NT2/D1 (cell line): ENCODE measurements around the gene CWH43.

Experiments
- DNase-seq: peaks from one replicate; pipeline ENCODE4 v3.0.0-alpha.2; 2011; ENCODE audit warnings: low read depth, low spot score
- H3K27me3 ChIP-seq: 2 replicates; pipeline ENCODE4 v1.6.0; 2011; ENCODE audit warnings: mild to moderate bottlenecking; ENCODE audit not compliant: insufficient read length, insufficient read depth
- H3K36me3 ChIP-seq: 2 replicates; pipeline ENCODE4 v1.6.1; 2011; ENCODE audit warnings: mild to moderate bottlenecking, low read length, mixed read lengths; ENCODE audit not compliant: insufficient read depth, insufficient read length
- H3K4me1 ChIP-seq: 2 replicates; pipeline ENCODE4 v1.5.1; 2011; ENCODE audit not compliant: insufficient read depth, insufficient read length
- H3K4me3 ChIP-seq: 2 replicates; pipeline ENCODE4 v1.5.1; 2011; ENCODE audit warnings: low read depth; ENCODE audit not compliant: insufficient read length
- H3K9ac ChIP-seq: 2 replicates; pipeline ENCODE4 v1.6.0; 2011; ENCODE audit warnings: low read depth; ENCODE audit not compliant: insufficient read length
- H3K9me3 ChIP-seq: 2 replicates; pipeline ENCODE4 v1.5.1; 2011; ENCODE audit warnings: mild to moderate bottlenecking, low read length; ENCODE audit not compliant: insufficient read depth
- SUZ12 ChIP-seq: IDR thresholded peaks from 2 replicates; pipeline ENCODE4 v1.6.1; 2011; ENCODE audit not compliant: insufficient read length, insufficient read depth; ENCODE audit errors: extremely low read depth
- YY1 ChIP-seq: IDR thresholded peaks from 2 replicates; pipeline ENCODE4 v1.6.1; 2011; ENCODE audit not compliant: insufficient read length, insufficient read depth
- ZNF274 ChIP-seq: IDR thresholded peaks from 2 replicates; pipeline ENCODE4 v1.6.1; 2011; ENCODE audit warnings: mild to moderate bottlenecking, low read depth, low read length

CWH43 gene

DNA sequence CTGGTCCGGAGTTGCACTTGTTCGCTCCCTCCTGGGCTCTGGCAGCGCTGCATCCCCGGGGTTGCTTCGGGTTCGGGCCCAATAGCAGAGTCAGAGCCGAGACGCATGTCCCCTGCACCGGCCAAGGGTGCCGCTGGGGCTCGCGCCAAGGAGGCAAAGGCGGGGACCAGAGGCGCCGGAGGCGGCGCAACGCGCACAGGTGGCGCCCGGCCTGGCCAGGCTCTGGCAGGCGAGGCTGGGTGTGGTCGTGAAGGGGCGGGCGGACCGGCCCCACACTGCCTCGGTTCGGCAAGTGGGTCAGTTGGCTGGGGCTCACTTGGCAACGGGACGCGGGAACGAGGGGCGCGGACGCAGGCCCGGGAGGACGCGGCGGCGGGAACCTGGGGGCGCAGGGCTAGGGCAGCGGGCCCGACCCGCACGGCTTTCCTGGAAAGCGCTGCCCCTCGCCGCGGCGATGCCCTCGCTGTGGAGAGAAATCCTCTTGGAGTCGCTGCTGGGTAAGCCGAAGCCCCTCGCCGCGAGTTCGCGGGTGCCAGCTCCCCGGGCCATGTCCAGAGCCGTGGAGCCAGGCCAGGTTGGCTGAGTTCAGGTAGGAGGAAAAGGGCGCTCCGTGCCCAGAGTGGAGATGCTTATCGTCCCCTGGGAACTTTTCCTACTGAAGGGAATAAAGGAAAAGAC is at the start of gene CWH43:
TSS of gene CWH43 (plus strand) at position 300 of the 678 bp plus-strand sequence. CDS start at position 455, 155 bp downstream.
- Histone ChIP-seq H3K27me3 (peaks cover 41% of the 10 kb centered on the region), H3K4me3 (peak within 1 kb of the TSS; percentile 36), H3K36me3 (no peaks in the 10 kb centered on the region), H3K9ac (peak within 1 kb of the TSS; percentile 57), H3K4me1 (no peaks in the 10 kb centered on the region), H3K9me3 (no peaks in the 10 kb centered on the region)
- TF ChIP-seq ZNF274, result no peak
- no peak for TF ChIP-seq YY1
- no peak for TF ChIP-seq SUZ12
- no peak for DNase-seq

DNA sequence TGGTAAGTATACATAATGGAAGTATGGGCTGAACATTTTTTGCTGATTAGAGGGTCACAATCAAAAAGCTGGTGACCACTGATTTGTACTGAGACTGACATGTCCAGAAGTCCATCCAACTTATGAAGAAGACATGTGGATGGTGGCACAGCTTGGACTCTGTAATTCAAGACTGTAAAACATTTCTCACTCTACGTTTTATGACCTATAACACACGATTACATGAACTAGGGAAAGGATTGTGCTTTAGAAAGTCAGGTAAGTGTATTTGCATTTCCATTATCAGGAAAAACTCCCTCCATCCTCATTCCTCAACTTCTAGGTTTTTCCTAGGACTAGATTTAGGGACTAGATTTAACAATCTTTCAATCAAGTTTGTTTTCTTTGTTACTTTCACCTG is 49.0 kb upstream of the CWH43 start:
- TF ChIP-seq SUZ12, result no peak
- no peak for TF ChIP-seq ZNF274
- TF ChIP-seq YY1, result no peak
- no peak overlapping the region for H3K4me3 ChIP-seq
- H3K4me1 ChIP-seq, result no peaks in the 10 kb centered on the region
- peaks cover 5% of the 10 kb centered on the region for H3K9me3 ChIP-seq
- no peaks in the 10 kb centered on the region for H3K36me3 ChIP-seq
- DNase-seq, result no peak
- H3K27me3 ChIP-seq, result no peaks in the 10 kb centered on the region
- H3K9ac ChIP-seq, result no peak overlapping the region

DNA sequence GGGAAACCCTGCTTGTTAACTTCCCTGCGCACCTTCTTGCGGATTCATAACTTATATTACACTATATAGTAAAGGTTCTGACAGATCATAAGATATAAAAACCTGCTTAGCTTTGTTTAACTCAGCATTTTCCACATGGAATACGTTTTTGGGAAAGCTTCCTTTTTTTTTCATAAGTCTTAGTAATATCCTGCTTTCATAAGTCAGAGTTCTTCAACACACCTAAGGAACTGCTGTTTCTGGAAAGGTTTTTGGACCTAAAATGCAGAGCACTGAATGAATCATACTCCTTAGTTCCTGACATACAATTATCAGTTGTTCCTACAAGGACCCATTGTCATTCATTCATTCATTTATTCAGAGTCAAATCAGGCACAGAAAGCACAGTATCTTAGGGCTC is 47.2 kb upstream of the CWH43 start:
- no peak for DNase-seq

DNA sequence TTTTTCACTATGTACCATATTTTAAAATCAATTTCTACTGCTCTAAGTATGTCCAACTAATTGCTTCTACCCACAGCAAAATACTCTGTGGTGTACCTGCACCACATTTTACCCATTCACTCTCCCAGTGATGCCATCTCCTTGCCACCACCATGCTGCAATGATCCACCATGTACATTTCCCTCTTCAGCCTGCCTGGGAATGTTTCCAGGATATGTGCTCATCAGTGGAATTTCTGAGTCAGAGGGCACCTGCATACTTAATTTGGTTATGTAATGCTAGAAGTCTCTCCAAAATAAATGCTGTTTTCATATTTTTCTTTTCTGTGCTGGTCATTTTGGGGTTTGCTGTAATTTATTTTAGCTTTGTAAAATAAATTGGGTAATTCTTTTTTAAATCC is 46.3 kb upstream of the CWH43 start:
- TF ChIP-seq SUZ12 (no peak), YY1 (no peak), ZNF274 (no peak)
- no peak overlapping the region for H3K9ac ChIP-seq
- no peaks in the 10 kb centered on the region for H3K27me3 ChIP-seq
- H3K4me1 ChIP-seq, result no peaks in the 10 kb centered on the region
- no peaks in the 10 kb centered on the region for H3K36me3 ChIP-seq
- no peak overlapping the region for H3K4me3 ChIP-seq
- peaks cover 5% of the 10 kb centered on the region for H3K9me3 ChIP-seq
- DNase-seq, result no peak

More for the DNA sequence above, 47.2 kb upstream of the CWH43 start:
- Histone ChIP-seq H3K4me3 (no peak overlapping the region), H3K9ac (no peak overlapping the region), H3K36me3 (no peaks in the 10 kb centered on the region), H3K9me3 (peaks cover 5% of the 10 kb centered on the region), H3K27me3 (no peaks in the 10 kb centered on the region), H3K4me1 (no peaks in the 10 kb centered on the region)
- no peak for TF ChIP-seq SUZ12
- TF ChIP-seq YY1, result no peak
- no peak for TF ChIP-seq ZNF274

DNA sequence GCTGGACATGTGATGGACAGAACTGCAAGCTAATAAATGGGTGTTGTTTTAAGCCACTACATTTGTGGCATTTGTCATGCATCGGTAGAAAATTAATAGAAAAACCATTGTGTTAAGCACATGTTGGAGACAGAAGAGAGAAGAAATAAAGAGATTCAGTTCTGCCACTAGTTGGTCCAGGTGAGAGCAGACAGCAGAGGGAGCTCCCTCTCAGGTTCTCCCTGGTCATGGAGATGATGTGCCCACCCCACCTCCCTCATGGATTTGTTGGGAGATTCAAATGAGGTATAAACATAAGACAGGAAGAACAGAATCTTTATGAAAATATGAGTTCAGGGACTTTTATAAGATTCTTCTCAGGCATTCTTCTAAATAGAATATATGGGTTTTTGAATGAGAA is 42.7 kb upstream of the CWH43 start:
- DNase-seq, result no peak
- H3K9me3 ChIP-seq, result peaks cover 4% of the 10 kb centered on the region

DNA sequence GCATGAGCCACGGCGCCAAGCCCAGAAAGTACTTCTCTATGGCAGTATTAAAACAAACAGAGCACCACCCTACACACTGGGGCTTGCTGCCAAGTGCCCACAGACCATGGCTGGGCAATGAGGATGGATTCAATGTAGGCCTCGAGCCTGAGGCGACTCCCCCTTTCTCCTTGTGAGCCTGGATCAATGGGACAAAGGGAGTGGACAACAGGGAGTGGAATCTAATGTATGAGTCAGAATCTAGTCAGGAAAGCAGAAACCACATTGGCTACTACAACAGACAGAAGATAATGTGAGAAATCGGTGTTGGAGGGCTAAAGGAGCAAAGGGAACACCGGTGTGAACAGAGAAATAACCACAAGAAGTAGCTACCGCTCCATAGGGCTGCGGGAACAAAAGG is 41.8 kb upstream of the CWH43 start:
- Histone ChIP-seq H3K9me3 (no peaks in the 10 kb centered on the region), H3K4me1 (no peaks in the 10 kb centered on the region), H3K36me3 (no peaks in the 10 kb centered on the region), H3K27me3 (no peaks in the 10 kb centered on the region), H3K4me3 (no peak overlapping the region), H3K9ac (no peak overlapping the region)
- no peak for DNase-seq
- TF ChIP-seq ZNF274 (no peak), YY1 (no peak), SUZ12 (no peak)

More for the DNA sequence above, 42.7 kb upstream of the CWH43 start:
- Histone ChIP-seq H3K27me3 (no peaks in the 10 kb centered on the region), H3K36me3 (no peaks in the 10 kb centered on the region), H3K9ac (no peak overlapping the region), H3K4me3 (no peak overlapping the region), H3K4me1 (no peaks in the 10 kb centered on the region)
- no peak for TF ChIP-seq YY1
- no peak for TF ChIP-seq ZNF274
- TF ChIP-seq SUZ12, result no peak

DNA sequence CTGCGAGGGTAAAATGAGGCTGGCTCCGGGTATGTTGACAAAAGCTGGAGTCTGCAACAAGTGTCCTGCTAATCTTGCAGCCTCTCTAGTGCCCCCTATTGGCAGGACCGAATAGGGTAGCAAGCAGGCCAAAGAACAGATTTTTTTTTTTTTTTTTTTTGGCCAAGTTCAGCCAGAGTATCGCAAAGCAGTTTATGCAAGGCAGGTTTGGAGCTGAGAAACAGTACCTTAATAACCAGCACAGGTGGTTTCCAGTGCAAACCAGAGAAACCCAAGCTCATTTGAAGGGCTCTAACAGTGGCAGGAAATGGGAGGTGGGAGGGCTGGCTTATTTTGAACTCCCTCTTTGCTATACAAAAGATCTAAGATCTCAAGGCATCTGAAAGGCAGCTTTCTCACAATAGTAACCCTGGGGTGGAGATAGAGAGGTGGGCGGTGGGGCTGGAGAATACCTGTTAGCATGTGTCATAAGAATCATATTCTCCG is 41.3 kb upstream of the CWH43 start:
- Histone ChIP-seq H3K36me3 (no peaks in the 10 kb centered on the region), H3K9me3 (no peaks in the 10 kb centered on the region), H3K4me3 (no peak overlapping the region), H3K9ac (no peak overlapping the region), H3K4me1 (no peaks in the 10 kb centered on the region), H3K27me3 (no peaks in the 10 kb centered on the region)
- DNase-seq, result no peak
- TF ChIP-seq ZNF274 (no peak), YY1 (no peak), SUZ12 (no peak)

DNA sequence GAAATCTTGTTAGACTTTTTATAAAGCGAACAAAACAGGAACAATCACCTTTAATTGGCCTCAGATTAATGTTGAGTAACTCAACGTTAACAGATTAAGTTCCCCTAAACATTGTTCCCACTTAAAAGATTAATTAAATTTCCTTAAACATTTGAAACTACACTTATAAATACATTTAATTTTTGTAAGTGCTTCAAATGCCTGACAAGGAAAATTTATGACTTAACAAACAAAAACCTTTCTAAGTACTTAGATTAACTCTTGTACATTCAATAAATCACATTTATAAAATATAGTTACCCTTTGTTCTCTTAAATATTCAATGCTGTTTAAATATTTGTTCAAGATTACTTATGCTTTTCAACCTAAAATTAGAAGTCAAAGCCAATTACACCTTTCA is 40.1 kb upstream of the CWH43 start:
- TF ChIP-seq SUZ12, result no peak
- no peaks in the 10 kb centered on the region for H3K27me3 ChIP-seq
- H3K9ac ChIP-seq, result no peak overlapping the region
- DNase-seq, result no peak
- no peaks in the 10 kb centered on the region for H3K4me1 ChIP-seq
- H3K36me3 ChIP-seq, result no peaks in the 10 kb centered on the region
- no peaks in the 10 kb centered on the region for H3K9me3 ChIP-seq
- no peak overlapping the region for H3K4me3 ChIP-seq
